Measurements from ENCODE around the gene SCYL2.
"Not testable (repeated sequence)": the region's sequence is repeated elsewhere in the genome, so short reads cannot be mapped to it uniquely, and the experiment has no call there.

SCYL2 gene

GRCh38 chr12:100326208-100326607, 59.2 kb downstream of the SCYL2 start:
- DNase-seq: no peak

DNA sequence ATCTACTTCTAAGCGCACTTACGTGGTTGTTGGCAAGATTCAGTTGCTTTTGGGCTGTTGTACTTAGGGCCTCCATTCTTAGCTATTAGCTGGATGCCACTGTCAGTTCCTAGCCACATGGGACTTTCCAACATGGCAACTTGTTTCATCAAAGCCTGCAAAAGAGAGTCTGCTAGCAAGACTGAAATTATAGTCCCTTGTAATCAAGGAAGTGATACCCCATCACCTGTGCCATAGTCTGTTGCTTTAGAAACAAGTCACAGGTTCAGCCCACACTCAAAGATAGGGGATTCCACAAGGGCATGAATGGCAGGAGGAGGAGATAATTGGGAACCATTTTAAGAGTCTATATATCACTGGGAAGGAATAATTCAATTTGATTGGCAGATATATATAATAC, 62.8 kb downstream of the SCYL2 start:
- no peak for DNase-seq

DNA sequence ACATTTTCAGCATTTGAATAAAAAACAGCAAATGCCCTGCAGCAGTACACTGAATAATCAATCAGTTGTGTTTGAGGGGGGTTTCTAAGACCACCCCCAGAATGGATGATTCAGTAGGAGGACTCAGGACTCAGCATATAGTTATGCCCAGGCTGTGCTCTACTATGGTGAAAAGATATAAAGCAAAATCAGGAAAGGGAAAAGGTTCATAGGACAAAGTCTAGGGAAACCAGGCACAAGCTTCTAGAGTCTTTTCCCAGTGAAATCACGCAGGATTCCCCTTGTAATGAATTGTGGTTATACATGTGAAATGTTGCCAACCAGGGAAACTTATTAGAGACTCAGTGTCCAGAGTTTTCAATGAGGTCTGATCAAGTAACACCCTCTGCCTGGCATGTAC, 64.9 kb downstream of the SCYL2 start:
- DNase-seq: no peak

DNA sequence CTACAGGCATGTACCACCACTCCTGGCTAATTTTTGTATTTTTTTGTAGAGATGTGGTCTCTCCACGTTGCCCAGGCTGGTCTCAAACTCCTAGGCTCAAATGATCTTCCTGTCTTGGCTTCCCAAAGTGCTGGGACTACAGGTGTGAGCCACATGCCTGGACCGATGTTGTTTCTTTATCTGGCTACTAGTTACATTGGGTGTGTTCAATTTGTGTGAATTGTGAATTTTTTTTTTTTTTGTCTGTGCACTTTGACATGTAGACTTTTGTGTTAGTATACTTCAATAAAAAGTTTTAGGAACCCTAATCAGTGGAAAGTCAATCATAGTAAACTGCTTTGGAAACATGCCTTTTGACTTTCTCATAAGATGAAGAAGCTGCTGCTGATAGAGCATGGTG, 65.9 kb downstream of the SCYL2 start:
- no peak for DNase-seq

- no peak for DNase-seq
Observed at GRCh38 chr12:100337299-100337698, 70.3 kb downstream of the SCYL2 start.

DNA sequence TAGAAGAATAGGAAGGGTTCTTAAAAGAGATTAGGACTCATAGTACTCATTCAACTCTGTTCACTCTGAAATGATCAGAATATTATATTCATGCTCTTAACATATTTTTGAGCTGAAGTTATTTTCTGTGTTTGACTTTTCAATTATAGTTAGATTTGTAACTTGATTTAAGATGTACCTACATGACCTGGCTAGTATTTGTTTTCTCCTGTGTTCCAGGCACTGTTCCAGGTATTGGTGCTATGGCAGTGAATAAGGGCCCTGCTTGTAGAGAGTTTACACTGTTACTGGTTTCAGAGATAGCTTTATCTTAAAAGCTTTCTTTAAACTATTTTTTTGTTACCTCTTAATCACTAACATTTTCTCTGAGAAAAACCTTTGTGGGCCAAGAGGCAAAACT, 70.8 kb downstream of the SCYL2 start:
- no peak for DNase-seq

DNA sequence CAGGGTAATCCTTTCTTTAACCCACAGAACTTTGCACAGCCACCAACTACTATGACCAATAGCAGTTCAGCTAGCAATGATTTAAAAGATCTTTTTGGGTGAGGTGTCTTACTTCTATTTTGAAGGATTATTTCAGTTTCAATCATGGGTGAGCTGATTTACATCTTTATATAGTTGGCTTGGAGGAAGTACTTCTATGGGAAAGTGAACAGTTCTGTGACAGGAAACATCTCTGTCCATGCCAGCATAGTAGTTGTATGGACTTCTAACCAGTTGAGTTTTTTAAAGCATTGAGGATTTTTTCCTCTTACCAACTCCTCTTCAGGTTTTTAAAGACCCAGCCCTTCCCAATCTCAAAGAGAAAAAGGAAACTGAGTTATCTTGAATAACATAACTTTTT, 72.1 kb downstream of the SCYL2 start:
- no peak for DNase-seq

DNA sequence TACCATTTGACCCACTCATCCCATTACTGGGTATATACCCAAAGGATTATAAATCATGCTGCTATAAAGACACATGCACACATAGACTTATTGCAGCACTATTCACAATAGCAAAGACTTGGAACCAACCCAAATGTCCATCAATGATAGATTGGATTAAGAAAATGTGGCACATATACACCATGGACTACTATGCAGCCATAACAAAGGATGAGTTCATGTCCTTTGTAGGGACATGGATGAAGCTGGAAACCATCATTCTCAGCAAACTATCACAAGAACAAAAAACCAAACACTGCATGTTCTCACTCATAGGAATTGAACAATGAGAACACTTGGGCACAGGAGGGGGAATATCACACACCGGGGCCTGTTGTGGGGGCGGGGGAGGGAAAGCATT, 75.9 kb downstream of the SCYL2 start:
- not testable (repeated sequence) for DNase-seq

- DNase-seq: not testable (repeated sequence)
Observed at GRCh38 chr12:100344351-100344750, 77.4 kb downstream of the SCYL2 start.

GRCh38 chr12:100345020-100345767, 78.2 kb downstream of the SCYL2 start:
- DNase-seq: no peak

- no peak for DNase-seq
Observed at GRCh38 chr12:100346660-100347059, 79.7 kb downstream of the SCYL2 start.

- peak; percentile 47 for DNase-seq
Observed at GRCh38 chr12:100348657-100349454, 81.9 kb downstream of the SCYL2 start.

DNA sequence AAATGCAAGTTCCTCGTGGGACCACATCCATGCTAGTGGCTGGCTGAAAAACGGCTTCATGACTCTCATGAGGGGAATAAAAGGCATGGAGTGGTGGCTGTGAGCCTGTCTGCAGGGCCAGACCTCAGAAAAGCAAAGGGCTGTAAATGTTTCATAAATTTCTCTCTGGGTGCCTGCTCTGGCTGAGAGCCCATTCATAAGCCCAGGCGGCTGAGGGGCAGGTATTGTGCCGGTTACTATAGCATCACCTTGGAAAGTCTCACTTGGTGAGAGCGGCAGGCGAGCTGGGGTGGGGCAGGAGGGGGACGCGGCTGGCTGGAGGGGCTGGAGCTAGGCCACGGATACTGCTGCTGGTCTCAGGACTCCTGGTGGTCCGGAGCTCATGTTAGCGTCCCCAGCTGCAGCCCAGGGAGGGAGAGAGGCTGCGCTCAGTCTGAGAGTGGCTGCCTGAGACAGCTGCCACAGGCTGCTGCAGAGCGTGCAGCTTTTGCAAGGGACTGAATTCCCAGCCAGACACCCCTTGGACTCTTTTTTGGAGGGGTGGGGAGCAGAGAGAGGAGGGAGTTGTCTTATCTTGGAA, 89.8 kb downstream of the SCYL2 start, which contains the start of gene SLC17A8:
Gene SLC17A8, plus strand, starts transcription at position 431 of the 580 bp plus-strand sequence. CDS start 318 bp downstream, outside the sequence.
- no peak for DNase-seq

DNA sequence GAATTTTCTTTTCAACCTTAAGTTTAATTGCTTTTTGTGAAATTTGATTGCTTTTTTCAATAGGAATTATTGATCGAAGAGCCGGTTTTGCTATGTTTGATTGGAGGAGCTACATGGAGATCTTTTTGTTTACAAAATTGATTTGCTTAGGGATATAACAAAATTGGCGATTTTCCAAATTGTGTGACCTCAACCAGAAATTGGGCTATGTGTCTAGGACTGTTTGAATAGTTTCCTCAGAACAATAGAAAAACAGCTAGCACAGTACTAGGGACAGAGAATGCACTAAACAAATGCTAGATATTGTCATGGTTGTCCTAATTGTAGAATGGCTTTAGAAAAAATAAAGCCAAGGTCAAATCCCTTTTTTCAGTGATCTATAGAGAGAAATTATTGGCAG, 92.3 kb downstream of the SCYL2 start:
- no peak for DNase-seq

DNA sequence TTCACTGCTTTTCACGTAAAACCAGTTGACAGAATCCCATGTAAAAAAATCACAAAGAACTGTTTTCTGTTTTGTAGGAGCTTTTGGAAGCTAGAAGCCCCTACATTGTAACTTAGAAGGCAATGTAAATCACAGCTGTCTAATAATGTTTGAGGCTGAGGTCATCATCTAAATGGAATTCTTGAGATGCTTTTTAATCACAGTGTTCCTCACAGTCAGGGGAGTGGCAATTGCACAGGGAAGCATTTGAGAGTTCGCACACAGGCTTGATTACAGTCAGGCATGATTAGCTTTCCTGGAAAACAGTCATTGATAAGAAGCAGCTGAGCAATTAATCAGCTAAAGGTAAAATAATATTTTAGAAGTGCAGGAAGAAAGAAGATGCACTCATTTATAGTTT, 92.8 kb downstream of the SCYL2 start:
- DNase-seq: no peak

- DNase-seq: no peak
Observed at GRCh38 chr12:100360450-100360849, 93.5 kb downstream of the SCYL2 start.

DNA sequence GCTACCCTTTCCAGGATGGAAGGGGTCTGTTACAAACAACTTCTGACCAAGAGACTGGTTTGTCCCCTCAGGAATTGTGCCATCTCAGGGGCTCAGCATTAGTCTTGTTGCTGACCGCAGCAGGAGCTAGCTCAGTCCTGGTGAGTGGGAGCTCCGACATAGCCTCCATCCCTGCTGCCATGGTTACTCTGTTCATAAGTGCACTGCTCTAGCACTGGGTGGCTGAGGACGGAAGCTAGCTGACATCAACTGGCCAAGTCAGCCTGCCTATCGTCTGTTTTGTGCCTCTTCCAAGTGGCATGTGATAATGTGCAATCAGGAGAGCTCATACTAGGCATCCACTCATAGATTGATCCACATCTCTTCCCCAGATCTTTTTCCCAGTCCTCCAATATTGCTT, 97.3 kb downstream of the SCYL2 start:
- no peak for DNase-seq

DNA sequence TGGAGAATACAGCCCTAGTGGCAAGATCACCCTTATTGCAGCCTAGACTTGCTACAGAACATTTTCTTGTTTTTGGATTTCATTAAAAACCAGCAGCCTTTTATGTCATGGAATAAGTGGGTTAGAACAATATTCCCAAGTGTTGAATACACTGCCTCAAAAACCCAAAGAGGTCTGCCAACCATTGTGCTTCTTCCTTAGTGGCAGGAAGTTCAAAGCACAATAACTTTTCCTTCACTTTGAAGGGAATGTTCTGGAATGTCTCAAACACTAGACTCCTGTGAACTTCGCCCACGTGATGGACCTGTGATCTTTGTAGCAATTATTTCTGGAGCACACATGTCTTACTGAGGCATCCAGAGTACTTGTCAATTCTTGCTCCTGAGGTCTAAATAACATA, 98.4 kb downstream of the SCYL2 start:
- DNase-seq: no peak

- DNase-seq: no peak
Observed at GRCh38 chr12:100368066-100368465, 101.1 kb downstream of the SCYL2 start.

DNA sequence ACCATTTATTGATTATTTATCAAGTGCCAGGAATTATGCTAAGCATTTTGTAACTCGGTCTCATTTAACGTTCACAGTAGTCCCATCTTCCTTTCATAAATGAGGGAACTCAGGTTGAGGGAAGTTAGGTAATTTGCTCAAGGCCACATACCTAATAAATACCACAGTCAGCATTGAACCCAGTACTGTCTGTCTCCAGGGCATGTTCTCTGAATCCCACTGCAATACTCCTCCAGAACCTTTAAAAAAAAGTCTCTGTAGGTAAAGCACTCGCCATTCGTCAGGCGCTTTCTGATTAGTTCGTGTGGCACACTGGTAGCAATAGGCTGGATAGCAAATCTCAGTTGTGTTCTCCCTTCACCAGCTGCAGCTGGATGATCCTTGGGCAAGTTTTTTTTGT, 104.2 kb downstream of the SCYL2 start:
- no peak for DNase-seq

- DNase-seq: no peak
Observed at GRCh38 chr12:100372853-100373640, 106.1 kb downstream of the SCYL2 start.

DNA sequence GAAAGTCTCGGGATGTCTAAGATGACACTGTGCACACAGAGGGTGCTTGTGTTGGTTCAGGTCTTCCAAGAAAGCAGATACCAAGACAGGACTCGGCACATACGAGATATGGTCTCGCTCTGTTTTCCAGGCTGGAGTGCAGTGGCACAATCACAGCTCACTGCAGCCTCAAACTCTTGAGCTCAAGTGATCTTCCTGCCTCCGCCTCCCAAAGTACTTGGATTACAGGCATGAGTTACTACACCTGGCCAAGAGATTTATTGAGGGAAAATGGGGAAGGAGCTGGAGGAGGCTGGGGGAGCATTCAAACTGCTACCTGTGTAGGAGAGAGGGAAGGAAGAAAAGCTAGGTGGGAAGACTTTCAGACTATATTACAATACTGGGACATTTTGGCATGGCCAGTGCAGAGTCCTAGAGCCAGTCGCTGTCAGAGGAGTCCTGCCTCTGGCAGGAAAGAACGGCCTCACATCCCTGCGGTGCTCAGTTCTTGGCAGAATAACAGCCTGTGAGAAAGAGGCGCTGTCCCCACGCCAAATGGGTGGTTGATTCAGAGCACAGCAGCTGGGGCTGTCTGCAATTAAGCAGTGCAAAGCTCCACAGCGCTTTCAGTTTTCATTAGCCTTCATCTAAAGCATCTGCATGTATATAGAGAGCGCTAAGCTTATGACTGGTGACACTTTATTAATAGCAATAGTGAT, 108.2 kb downstream of the SCYL2 start:
- no peak for DNase-seq

Measured in hematopoietic multipotent progenitor cell treated with erythropoietin and hydrocortisone succinate and interleukin-3 and kit ligand, for 8 days (in vitro differentiated cells).